ENCODE measurements around the gene HSPA14. TPM values are rescaled to one million over a fixed set of nuclear protein-coding genes. Genes with fewer than 3 reads are reported as not detected.

HSPA14 gene
- total and polyA plus RNA-seq, 4 donors, result 5.3 to 9.0 (median 8.5) TPM

DNA sequence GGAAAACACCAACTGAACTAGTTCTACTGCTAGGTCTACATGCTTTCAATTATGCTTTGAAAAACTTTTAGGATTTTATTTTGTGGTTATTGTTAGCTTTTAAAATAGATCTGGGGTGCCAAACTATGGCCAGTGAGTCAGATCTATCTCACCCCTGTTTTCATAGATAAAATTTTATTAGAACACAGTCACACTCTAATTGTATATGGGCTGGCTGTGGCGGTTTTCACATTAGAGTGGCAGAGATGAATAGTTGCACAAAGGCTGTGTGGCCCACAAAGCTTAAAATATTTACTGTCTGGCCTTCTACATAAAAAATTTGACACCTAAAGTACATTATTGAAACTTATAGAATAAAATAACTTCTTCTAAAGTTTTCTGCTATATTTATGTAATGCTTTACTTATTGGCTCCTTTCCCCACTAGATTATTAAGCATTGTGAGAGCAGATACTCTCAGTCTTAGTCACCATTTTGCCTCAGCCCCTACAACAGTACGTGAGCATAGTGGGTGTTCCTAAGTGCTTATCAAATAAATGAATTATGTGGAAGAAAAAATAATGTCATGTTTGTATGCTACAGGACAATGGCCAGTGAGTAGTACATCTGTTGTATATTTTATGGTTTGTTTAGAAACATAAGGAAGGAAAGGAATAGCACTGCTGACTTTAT is 35.1 kb downstream of the HSPA14 start:
- Histone ChIP-seq H3K4me3 (ENCODE audit: low read depth in 1 of 3, low read length in 3 of 3) (no peak overlapping the region), H3K36me3 (ENCODE audit: control insufficient read depth in 4 of 4, insufficient read depth in 3 of 4, low read depth in 1 of 4, low read length in 3 of 4) (peaks cover 2 to 14% (median 8%) of the 10 kb centered on the region in 4 donors), H3K27me3 (ENCODE audit: control insufficient read depth in 4 of 4, insufficient read depth in 4 of 4, low read length in 3 of 4) (no peaks in the 10 kb centered on the region), H3K4me1 (ENCODE audit: control insufficient read depth in 4 of 4, insufficient read depth in 4 of 4, low read length in 3 of 4) (peaks cover 0 to 12% (median 6%) of the 10 kb centered on the region in 4 donors), H3K9me3 (ENCODE audit: control insufficient read depth in 4 of 4, low read length in 3 of 4) (no peaks in the 10 kb centered on the region), H3K9ac (ENCODE audit: low read depth in 1 of 2, low read length in 2 of 2) (no peak overlapping the region), H3K27ac (ENCODE audit: low read depth in 1 of 2, low read length in 2 of 2) (no peak overlapping the region)
- WGBS, result 89% methylated on average over 2 of the region's 2 CpGs
- DNase-seq (ENCODE audit: low spot score), result no peak
- TF ChIP-seq YY1 (IDR thresholded peaks at IDR 0.05), result no peak
- no peak for TF ChIP-seq EGR1 (IDR thresholded peaks at IDR 0.05; ENCODE audit: low read depth in 2 of 2)
- no peak for TF ChIP-seq NR2F2 (IDR thresholded peaks at IDR 0.05)
- TF ChIP-seq, protein P1, sequence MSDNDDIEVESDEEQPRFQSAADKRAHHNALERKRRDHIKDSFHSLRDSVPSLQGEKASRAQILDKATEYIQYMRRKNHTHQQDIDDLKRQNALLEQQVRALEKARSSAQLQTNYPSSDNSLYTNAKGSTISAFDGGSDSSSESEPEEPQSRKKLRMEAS (IDR thresholded peaks at IDR 0.05), result no peak

DNA sequence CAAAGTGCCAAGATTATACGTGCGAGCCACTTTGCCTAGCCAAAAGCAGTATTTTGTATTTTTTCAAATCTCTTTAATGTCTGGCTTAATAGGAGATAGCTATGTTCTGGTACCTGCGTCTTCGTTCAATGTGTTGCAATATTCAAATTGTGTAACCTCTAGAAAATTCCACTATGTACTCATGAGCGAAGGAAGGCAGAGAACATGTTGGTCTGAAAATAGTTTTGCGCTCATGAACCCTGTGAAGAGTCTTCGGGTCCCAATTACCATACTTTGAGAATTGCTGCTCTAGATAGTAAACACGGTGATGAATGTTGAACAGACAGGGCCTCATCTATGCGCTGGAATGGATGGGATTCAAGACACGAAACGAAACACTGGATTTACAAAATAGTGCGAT is 37.8 kb downstream of the HSPA14 start:
- TF ChIP-seq FOXA2 (IDR thresholded peaks at IDR 0.05) (no peak), HNF4A (conservative IDR thresholded peaks at IDR 0.05) (no peak), SP1 (IDR thresholded peaks at IDR 0.05) (no peak), JUND (IDR thresholded peaks at IDR 0.05) (no peak), TAF1 (conservative IDR thresholded peaks at IDR 0.05) (no peak), FOXA1 (IDR thresholded peaks at IDR 0.05) (no peak), YY1 (IDR thresholded peaks at IDR 0.05) (no peak), NR2F2 (IDR thresholded peaks at IDR 0.05) (no peak), GABPA (IDR thresholded peaks at IDR 0.05 in 1 of 2, conservative IDR thresholded peaks at IDR 0.05 in 1 of 2) (no peak), EGR1 (IDR thresholded peaks at IDR 0.05; ENCODE audit: low read depth in 2 of 2) (no peak)
- TF ChIP-seq, protein P1 (IDR thresholded peaks at IDR 0.05), result no peak
- TF ChIP-seq, protein P2, sequence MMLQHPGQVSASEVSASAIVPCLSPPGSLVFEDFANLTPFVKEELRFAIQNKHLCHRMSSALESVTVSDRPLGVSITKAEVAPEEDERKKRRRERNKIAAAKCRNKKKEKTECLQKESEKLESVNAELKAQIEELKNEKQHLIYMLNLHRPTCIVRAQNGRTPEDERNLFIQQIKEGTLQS (IDR thresholded peaks at IDR 0.05), result no peak
- Histone ChIP-seq H3K27me3 (ENCODE audit: control insufficient read depth in 4 of 4, insufficient read depth in 4 of 4, low read length in 3 of 4) (no peaks in the 10 kb centered on the region), H3K27ac (ENCODE audit: low read depth in 1 of 2, low read length in 2 of 2) (peak overlapping the region in 1 of 2 donors; percentile 30), H3K9ac (ENCODE audit: low read depth in 1 of 2, low read length in 2 of 2) (no peak overlapping the region), H3K9me3 (ENCODE audit: control insufficient read depth in 4 of 4, low read length in 3 of 4) (no peaks in the 10 kb centered on the region), H3K36me3 (ENCODE audit: control insufficient read depth in 4 of 4, insufficient read depth in 3 of 4, low read depth in 1 of 4, low read length in 3 of 4) (peaks cover 0 to 2% (median under 1%) of the 10 kb centered on the region in 4 donors), H3K4me3 (ENCODE audit: low read depth in 1 of 3, low read length in 3 of 3) (no peak overlapping the region), H3K4me1 (ENCODE audit: control insufficient read depth in 4 of 4, insufficient read depth in 4 of 4, low read length in 3 of 4) (peaks cover 2 to 18% (median 8%) of the 10 kb centered on the region in 4 donors)
- DNase-seq (ENCODE audit: low spot score), result no peak
- 81% methylated on average over 12 of the region's 12 CpGs for WGBS

DNA sequence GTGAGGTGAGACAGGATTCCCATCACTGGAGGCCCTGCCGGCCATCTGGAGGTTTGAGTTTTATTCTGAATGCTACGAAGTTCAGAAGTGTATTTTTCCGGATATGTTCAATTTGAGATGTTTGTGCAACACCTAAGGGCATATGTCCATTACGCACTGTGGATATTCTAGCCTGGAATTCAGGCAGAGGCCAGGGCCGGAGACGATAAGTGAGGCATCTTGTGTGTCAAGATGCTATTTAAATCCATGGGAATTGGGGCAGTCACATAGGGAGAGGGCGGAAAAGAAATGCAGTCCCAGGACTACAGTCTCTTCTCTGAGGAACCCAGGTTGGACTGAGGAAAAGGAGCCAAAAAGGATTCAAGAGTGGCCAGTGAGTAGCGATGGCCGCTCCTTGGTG is 38.7 kb downstream of the HSPA14 start:
- Histone ChIP-seq H3K36me3 (ENCODE audit: control insufficient read depth in 4 of 4, insufficient read depth in 3 of 4, low read depth in 1 of 4, low read length in 3 of 4) (peaks cover 0 to 2% (median 0%) of the 10 kb centered on the region in 4 donors), H3K4me3 (ENCODE audit: low read depth in 1 of 3, low read length in 3 of 3) (no peak overlapping the region), H3K9me3 (ENCODE audit: control insufficient read depth in 4 of 4, low read length in 3 of 4) (no peaks in the 10 kb centered on the region), H3K9ac (ENCODE audit: low read depth in 1 of 2, low read length in 2 of 2) (no peak overlapping the region), H3K27ac (ENCODE audit: low read depth in 1 of 2, low read length in 2 of 2) (no peak overlapping the region), H3K27me3 (ENCODE audit: control insufficient read depth in 4 of 4, insufficient read depth in 4 of 4, low read length in 3 of 4) (no peaks in the 10 kb centered on the region), H3K4me1 (ENCODE audit: control insufficient read depth in 4 of 4, insufficient read depth in 4 of 4, low read length in 3 of 4) (peaks cover 2 to 18% (median 8%) of the 10 kb centered on the region in 4 donors)
- no peak for DNase-seq (ENCODE audit: low spot score)
- 92% methylated on average over 9 of the region's 9 CpGs for WGBS
- no peak for TF ChIP-seq HNF4A (conservative IDR thresholded peaks at IDR 0.05)
